ENCODE measurements around the gene IQCE.
A peak's percentile ranks its signal among the peaks of the same experiment; 100 is the strongest.

The IQCE gene

GRCh38 chr7:2643386-2644219, 84.8 kb downstream of the IQCE start:
- FAIRE-seq, result no peak
- DNase-seq (ENCODE audit: insufficient read length, low spot score), result no peak
- TF ChIP-seq POLR2A (IDR thresholded peaks at IDR 0.05; ENCODE audit: low read depth, low read length), result no peak

- no peak for DNase-seq (ENCODE audit: insufficient read length, low spot score)
- TF ChIP-seq POLR2A (IDR thresholded peaks at IDR 0.05; ENCODE audit: low read depth, low read length), result no peak
- no peak for FAIRE-seq
Observed at GRCh38 chr7:2644220-2644561, 85.4 kb downstream of the IQCE start.

DNA sequence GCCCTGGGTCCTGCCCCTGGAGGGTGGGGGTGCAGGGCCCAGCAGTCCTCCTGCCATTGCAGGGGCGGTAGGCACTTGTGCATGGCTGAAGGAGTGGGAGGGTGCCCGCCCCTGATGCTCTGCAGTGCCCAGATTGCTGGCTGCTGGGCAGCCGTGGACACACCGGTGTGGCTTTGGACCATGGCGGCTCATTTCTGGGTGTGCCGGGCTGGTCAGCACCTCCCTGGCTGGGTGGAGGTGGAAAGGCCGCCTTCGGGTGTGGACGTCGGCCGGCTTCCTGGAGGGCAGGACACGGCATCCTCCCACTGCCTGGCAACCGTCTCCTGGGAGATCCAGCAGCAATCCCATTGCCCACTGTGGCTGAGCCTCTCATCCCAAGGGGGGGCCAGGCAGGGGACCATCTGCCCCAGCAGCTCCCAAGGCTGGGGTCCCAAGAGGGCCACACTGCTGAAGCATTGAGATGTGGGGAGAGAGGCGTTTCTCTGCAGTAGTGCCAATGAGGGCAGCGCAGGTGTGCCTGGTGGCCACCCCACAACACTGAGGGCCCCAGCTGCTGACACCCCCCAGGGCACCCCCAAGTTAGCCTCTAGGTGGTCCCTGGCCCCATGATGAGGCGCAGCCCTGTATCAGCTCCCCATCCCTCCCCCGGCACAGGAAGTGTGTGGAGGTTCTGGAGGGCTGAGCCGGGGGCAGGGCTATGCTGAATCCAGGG, 85.9 kb downstream of the IQCE start:
- no peak for DNase-seq (ENCODE audit: insufficient read length, low spot score)
- no peak for FAIRE-seq
- 0 out of 2 replicates have a peak, but pooled peaks have one; percentile 15 for TF ChIP-seq POLR2A (IDR thresholded peaks at IDR 0.05; ENCODE audit: low read depth, low read length)

DNA sequence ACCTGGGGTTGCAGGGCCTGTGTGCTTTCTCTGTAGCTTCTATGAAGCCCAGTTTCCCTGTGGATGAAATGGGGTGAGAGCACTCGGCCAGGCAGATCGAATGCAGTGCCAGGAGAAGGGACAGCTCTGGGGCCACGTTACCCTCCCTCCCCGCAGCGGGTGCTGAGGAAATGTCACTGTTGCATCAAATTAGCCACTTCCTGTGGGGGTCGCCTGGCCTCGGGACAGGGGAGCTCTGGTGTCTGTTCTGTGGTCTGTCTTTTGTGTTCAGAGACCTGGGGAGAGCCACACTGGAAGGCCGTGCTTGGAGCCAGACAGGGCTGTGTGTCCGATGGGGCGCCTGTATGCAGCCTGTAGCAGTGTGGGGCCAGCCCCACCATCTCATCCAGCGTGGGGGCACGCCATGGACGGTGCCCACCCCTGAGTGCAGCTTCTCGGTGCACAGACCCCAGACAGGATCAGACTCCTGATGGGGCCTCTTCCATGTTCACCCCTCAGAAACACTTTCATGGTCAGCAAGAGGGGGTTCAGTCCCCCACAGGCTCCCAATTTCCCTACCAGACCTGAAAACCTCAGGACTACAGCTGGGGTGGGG, 86.6 kb downstream of the IQCE start:
- no peak for FAIRE-seq
- DNase-seq (ENCODE audit: insufficient read length, low spot score), result no peak
- no peak for TF ChIP-seq POLR2A (IDR thresholded peaks at IDR 0.05; ENCODE audit: low read depth, low read length)

DNA sequence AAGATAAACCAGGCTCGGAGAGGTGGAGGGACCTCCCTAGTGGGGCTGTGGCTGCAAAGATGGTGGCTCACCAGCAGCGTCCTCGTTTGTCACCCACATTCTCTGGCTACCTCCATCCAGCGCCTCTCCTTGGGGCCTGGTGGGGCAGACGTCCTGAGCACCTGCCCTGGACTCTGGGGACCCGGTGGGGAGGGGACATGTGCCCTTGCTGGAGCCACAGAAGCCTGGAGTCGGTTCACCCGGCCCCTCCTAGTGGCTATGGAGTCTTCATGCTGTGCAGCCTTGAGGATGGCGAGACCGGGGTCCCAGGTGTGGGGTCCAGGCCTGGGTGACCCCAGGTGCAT, 87.5 kb downstream of the IQCE start:
- no peak for FAIRE-seq
- no peak for DNase-seq (ENCODE audit: insufficient read length, low spot score)
- TF ChIP-seq POLR2A (IDR thresholded peaks at IDR 0.05; ENCODE audit: low read depth, low read length), result no peak

- FAIRE-seq (no peak), DNase-seq (ENCODE audit: insufficient read length, low spot score) (no peak)
- TF ChIP-seq POLR2A (IDR thresholded peaks at IDR 0.05; ENCODE audit: low read depth, low read length), result no peak
Observed at GRCh38 chr7:2646680-2647571, 88.1 kb downstream of the IQCE start.

DNA sequence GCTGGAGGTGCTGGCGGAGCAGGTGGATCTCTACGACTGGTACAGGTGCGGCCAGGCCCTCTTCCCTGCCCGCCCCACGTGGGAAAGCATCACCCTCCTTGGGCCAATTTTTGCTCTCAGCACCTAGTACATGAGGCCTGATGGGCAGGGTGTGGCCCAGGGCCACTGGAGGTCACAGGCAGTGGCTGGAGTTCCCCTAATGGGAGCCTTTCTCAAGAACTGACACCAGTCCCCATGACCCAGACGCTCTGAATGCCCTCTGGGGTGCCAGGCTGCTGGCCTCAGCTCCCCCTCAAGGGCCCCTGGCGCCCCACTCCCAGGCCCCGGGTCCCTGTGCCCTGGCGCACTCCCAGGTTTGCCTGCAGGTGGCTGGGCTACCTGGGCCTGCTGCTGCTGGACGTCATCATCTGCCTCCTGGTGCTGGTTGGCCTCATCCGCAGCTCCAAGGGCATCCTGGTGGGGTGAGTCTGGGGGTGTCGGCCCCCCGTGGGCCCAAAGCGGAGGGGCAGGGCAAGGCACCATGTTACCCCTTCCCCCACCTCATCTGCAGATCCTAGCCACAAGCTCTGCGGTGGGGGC, 88.9 kb downstream of the IQCE start:
- DNase-seq (ENCODE audit: insufficient read length, low spot score), result no peak
- no peak for TF ChIP-seq POLR2A (IDR thresholded peaks at IDR 0.05; ENCODE audit: low read depth, low read length)
- FAIRE-seq, result no peak

DNA sequence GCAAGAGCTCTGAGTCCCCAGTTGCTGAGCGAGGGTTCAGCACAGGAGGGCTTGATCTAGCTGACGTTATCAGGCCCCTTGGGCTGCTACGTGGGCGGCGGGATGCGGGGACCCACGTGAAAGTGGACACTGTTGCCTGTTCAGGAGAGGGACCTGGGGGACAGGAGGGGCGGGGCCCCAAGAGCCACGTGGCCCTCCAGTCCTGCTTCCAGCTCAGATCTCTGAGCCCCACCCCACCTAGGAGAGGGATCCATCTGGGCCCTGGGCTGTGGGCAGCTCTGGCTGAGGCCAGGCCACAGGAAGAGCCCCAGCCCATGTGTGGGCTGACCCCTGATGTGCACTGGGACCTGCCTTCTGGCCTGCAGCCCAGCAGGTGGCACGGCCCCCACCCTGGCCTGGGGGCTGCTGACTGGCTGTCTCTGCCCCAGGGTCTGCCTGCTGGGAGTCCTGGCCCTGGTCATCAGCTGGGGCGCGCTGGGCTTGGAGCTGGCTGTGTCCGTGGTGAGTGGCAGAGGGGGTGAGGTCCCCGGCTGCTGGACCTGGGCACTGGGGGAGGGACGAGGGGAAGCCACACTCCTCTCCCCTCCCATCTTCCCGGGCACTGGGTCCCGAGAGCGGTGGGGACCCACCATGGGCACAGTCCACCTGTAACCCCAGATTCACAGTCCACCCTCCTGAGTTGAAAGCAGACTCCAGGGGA, 90.5 kb downstream of the IQCE start:
- DNase-seq (ENCODE audit: insufficient read length, low spot score) (no peak), FAIRE-seq (no peak)
- no peak for TF ChIP-seq POLR2A (IDR thresholded peaks at IDR 0.05; ENCODE audit: low read depth, low read length)

- TF ChIP-seq POLR2A (IDR thresholded peaks at IDR 0.05; ENCODE audit: low read depth, low read length), result no peak
- no peak for FAIRE-seq
Observed at GRCh38 chr7:2649991-2650390, 91.2 kb downstream of the IQCE start.

GRCh38 chr7:2650451-2650850, 91.7 kb downstream of the IQCE start:
- no peak for TF ChIP-seq POLR2A (IDR thresholded peaks at IDR 0.05; ENCODE audit: low read depth, low read length)
- no peak for DNase-seq (ENCODE audit: insufficient read length, low spot score)
- FAIRE-seq, result no peak

More at GRCh38 chr7:2649991-2650390, 91.2 kb downstream of the IQCE start:
- no peak for DNase-seq (ENCODE audit: insufficient read length, low spot score)

- DNase-seq (ENCODE audit: insufficient read length, low spot score), result no peak
- no peak for FAIRE-seq
- TF ChIP-seq POLR2A (IDR thresholded peaks at IDR 0.05; ENCODE audit: low read depth, low read length), result no peak
Observed at GRCh38 chr7:2651336-2651735, 92.6 kb downstream of the IQCE start.

DNA sequence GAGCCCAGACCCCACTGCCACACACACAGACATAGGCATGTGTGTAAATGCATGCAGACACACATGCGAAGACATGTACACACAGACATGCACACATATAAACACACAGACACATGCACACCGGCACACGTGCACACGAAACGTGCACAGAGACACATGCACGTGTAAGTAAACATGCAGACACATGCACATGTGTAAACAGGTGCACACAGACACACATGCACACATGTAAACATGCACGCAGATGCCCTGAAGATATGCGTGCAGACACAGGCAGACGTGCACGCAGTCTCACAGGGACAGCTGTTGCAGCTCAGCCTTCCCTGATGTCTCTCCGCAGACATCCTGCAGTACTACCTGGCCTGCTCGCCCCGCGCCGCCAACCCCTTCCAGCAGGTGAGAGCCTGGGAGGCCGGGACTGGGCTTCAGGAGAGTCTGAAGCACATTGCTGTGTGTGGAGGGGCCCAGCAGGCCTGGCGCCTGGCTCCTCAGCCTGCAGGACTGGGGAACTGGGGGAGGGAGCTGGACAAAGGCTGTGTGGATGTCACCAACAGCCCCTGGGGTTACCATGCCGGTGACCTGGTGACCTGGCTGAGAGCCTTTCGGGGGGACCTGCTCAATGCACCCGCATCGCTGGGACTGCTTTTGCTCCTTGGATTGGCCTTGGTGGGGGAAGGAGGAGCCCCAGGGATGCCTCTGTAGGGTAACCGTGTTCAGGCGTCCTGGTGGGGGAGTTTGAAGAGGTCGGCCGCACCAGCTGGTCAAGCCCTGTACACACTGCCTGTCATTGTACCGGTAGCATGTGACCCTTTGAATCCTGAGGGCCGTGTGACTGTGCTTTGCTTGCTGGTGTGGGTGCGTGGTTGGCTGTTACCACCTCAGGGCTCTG, 93.3 kb downstream of the IQCE start:
- no peak for DNase-seq (ENCODE audit: insufficient read length, low spot score)
- no peak for FAIRE-seq
- no peak for TF ChIP-seq POLR2A (IDR thresholded peaks at IDR 0.05; ENCODE audit: low read depth, low read length)
